Stimulated activated CD8-positive, alpha-beta memory T cell treated with anti-CD3 and anti-CD28 coated beads, Interleukin-15, amount 100 ng/mL, for 24 hours (primary cell): Measurements from ENCODE around the gene SCMH1.

ENCODE experiments used
- DNase-seq: peaks from one replicate; pipeline ENCODE4 v3.0.0-alpha.2; 2020; ENCODE audit warnings: low read depth

The SCMH1 gene

GRCh38 chr1:40998668-40999067 is 243.4 kb downstream of the SCMH1 start:
- no peak for DNase-seq

- DNase-seq, result no peak
Observed at GRCh38 chr1:40997096-40997495, 245.0 kb downstream of the SCMH1 start.

- no peak for DNase-seq
Observed at GRCh38 chr1:40989066-40989465, 253.0 kb downstream of the SCMH1 start.

- no peak for DNase-seq
Observed at GRCh38 chr1:40988280-40988679, 253.8 kb downstream of the SCMH1 start.

GRCh38 chr1:40987439-40988276 is 254.4 kb downstream of the SCMH1 start:
- DNase-seq, result no peak

DNA sequence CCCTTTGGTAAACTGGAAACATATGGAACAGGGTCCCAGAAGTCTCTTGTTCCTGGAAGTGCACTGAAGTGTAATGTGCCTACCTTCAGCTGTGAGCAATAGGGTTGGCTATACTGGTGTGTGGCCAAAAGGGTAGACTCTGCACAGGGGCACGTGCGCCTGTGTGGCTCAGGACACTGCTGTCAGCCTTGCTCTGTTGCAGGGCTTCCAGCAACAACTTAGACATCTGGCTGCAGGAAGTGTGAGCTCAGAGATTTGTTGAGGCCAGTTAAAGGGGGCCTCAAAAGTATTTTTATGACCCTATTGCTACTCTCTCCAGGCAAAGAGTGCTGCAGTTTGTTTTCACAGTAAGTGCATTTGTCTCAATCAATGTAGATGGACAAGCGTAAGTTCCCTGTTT is 255.2 kb downstream of the SCMH1 start:
- DNase-seq, result no peak

DNA sequence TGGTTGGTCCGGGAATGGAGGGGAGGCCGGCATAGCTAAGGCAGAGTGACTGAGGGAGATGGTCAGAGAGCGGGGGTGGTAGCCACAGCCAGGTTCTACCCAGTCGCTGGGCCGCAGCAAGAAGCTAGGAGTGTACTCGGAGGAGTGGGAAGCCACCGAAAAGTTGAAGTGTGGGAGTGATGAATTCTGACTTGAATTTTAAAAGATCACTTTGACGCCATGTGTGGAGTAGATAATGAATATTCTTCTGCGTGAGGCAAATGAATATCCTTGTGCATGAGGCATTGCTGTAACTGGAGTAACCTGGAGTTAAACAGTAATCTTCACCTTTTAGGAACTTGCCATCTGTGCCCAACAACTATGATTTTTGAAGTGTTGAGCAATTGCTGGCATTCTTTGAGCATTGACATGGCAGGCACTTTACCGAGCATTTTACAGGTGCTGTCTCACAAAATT is 255.8 kb downstream of the SCMH1 start:
- DNase-seq, result no peak

- DNase-seq, result no peak
Observed at GRCh38 chr1:40985875-40986274, 256.2 kb downstream of the SCMH1 start.

DNA sequence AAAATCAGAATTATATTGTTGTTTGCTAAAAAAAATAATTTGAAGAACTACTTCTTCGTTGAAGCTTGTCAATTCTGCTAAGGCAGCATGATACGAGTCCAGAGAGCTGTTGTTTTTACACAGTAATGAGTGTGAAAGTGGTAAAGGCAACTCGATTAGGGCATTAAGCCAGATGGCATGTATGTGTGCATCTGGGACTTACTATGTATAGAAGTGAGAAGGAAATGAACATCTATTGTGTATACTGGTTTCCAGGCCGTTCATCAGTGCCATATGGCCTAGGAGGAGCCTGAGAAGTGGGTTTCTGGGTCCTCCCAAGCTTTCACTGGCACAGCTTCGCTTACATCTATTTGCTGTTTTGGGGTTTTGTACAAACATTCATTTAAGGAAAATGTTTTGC is 256.9 kb downstream of the SCMH1 start:
- DNase-seq, result no peak

GRCh38 chr1:40984531-40984930 is 257.6 kb downstream of the SCMH1 start:
- no peak for DNase-seq

DNA sequence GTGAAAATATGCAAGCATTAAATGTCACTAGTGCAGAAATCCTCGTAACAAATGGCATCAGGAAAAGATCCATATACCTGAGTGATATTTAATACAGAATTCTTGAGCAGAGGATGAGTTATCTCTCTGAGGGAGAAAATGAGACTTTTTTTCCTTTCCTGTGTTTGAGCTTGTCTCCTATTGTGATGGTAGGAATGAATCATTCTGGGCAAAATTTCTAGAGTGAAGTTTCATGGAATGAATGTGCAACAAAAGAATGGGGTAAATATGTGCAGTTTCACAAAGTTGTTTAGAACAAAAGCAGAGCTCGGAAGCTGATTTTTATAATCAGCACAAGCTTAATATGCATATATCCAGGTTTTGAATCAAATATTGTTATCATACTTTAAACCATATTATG is 258.0 kb downstream of the SCMH1 start:
- no peak for DNase-seq

DNA sequence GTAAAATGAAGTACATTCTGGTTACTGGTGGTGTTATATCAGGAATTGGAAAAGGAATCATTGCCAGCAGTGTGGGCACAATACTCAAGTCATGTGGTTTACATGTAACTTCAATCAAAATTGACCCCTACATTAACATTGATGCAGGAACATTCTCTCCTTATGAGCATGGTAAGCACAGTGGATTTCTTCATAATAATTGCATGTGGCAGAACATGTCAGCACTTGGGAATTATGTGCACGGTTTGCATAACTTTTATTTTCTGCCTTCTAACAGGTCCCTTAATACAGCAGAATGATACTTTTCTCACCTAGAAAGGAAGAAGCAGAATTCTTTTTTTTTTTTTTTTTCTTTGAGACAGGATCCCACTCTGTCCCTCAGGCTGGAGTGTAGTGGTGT is 258.8 kb downstream of the SCMH1 start:
- DNase-seq, result no peak

DNA sequence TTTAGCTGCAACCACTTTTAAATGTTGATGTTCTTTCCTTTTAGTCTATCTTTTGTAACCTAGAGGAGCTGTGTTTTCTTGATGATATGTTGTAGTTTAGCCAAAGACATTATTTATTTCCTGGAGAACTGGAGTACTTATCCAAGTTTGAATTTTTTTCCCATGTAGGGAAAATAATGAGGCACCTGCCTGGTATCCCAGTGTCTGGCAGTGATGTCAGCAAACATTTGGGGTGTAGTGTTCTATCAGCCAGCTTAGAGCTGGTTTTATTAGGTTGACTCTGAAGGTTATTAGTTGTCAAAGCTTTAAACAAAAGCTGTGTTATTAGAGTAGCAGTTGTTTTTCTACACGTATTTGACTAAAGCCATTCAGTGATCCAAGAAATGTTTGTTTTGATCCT is 259.4 kb downstream of the SCMH1 start:
- DNase-seq, result no peak

DNA sequence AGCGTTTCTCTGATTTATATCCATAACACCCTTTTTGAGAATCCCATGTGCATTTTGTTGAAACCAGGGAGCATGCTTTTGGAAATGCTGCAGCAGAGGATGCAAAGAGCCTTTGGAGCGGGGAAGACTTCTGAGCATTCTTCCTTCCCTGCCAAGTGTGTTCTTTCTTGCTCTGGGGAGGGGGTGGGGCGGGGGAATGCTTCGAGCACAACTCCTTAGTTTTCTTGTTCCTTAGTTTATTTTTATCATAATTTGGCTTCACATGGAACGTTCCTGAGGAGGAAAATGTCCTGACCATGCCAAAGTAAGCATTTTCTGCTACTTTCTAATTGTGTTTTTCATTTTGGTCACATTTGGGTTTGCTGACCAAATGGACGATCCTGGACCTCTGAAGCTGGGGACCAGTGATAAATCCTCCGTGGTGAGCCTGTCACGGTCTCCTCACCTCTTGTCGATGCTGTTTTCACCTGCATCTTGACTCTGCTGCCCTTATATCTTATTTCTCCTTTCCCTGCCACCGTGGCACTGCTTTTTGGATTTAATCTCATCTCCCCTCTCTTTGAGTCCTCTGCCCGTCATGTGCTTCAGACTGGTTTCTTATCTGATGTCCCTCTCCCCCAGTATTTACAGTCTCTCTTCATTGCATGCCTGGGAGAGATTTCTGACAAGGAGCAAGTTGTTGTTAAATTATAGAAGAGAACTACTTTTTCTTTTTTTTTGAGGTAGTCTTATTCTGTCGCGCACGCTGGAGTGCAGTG is 260.2 kb downstream of the SCMH1 start:
- no peak for DNase-seq

- DNase-seq, result peak; percentile 11
Observed at GRCh38 chr1:40980453-40981121, 261.5 kb downstream of the SCMH1 start.

DNA sequence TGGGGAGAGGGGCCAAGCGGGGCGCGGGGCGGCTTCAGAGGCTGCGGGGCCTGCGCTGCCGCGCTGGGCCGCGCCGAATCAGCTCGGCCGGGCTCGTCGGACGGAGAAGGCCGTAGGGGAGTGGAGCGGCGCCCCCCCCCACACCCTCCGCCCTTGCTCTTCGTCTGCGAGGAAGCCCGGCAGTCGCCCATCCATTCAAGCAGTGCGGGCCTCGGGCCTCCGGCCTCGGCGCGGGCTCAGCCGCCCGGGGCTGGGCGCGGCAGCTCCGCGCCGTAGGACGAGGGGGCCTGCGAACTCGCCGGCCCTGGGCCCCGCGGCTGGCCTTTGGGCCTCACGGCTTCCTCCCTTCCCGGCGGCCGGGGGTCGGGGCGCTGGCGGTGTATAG is 262.0 kb downstream of the SCMH1 start:
- DNase-seq, result no peak

- peak; percentile 95 for DNase-seq
Observed at GRCh38 chr1:40979241-40980067, 262.7 kb downstream of the SCMH1 start, which contains the start of gene CTPS1. Gene CTPS1 (plus strand): TSS chr1:40979696. CDS start chr1:40983291, 3,595 bp downstream.

DNA sequence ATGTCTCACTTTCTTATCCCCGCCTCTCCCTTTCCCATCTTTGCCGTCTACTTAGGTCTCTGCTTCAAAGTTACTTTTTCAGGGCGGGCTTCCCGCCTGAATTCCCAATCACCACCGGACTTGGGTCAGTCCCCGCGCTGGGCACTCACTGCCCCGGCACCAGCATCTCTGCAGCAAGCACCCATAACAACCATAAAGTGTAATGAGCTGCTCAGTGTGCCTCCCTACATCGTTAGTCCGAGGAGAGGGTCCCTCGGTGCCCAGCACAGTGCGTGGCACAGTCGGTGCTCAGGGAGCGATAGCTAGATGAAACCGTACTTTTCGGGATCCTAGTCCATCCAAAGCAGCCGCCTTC is 263.2 kb downstream of the SCMH1 start:
- DNase-seq, result no peak

GRCh38 chr1:40977716-40978115 is 264.4 kb downstream of the SCMH1 start:
- DNase-seq, result no peak
